ENCODE measurements around the gene HSD17B1.

HSD17B1 gene

GRCh38 chr17:42568341-42569111 lies 15.8 kb downstream of the HSD17B1 start:
- DNase-seq, result no peak

GRCh38 chr17:42571435-42572225 lies 18.9 kb downstream of the HSD17B1 start:
- no peak for DNase-seq

DNA sequence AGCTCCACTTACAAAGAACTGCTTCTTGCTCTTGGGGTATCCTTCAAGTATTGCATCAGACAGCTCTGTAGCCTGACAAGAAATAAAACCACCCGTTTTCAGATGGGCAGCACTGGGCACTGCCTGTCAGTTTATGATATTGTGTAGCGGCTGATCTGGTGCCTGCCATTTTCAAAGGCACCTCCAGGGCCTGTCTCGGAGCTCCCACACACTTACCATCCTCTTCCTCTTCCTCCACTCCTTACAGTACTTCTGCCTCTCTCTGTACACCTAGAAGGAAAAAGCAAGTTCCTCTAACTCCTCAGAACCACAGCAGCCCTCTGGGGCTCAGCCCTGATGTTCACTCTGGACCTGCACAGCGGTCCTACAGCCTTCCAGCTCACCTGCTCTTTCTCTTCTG lies 20.4 kb downstream of the HSD17B1 start:
- DNase-seq, result no peak

- DNase-seq, result no peak
Measured at GRCh38 chr17:42574463-42574862, 21.7 kb downstream of the HSD17B1 start.

GRCh38 chr17:42577140-42577531 lies 24.4 kb downstream of the HSD17B1 start:
- no peak for DNase-seq

DNA sequence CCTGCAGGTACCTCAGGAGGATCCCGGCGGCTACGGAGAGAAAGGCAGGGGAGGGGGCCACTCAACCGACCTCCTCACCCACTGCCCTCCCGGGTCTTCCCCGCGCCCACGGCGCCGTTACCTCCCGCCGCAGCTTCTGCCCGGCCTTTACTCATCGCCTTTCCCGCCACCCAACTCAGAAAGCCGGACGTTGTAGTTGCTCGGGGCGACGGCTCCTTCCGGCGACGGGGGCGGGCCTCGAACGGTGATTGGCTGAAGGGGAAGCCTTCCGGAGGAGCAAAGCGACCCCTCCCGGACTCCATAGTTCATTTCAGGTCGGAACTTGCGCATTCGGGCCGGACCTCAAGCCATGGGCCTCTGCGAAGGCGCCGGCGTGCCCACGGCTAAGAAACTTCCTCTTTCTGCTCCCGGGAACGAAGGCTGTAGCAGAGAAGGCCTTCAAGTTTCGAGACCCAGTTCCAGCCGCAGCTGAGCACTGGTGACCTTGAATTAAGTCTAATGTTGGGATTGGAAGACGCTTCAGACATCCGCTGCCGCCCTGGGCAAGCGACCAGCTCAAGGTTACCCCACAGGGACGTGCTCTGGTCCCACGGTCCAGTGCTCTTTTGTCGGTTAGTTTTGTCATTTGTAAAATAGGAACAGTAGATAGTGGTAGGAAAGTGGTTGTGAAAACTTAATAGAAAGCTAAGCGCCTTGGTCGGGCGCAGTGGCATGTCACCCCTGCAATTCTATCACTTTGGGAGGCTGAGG lies 25.0 kb downstream of the HSD17B1 start, which contains the start of gene PSMC3IP:
Gene PSMC3IP, minus strand, starts transcription at position 198 of the 750 bp plus-strand sequence. Its CDS starts 43 bp downstream, at position 155.
- peak; percentile 96 for DNase-seq

- peak; percentile 83 for DNase-seq
Measured at GRCh38 chr17:42578282-42578869, 25.7 kb downstream of the HSD17B1 start.

- no peak for DNase-seq
Measured at GRCh38 chr17:42579794-42580551, 27.2 kb downstream of the HSD17B1 start.

DNA sequence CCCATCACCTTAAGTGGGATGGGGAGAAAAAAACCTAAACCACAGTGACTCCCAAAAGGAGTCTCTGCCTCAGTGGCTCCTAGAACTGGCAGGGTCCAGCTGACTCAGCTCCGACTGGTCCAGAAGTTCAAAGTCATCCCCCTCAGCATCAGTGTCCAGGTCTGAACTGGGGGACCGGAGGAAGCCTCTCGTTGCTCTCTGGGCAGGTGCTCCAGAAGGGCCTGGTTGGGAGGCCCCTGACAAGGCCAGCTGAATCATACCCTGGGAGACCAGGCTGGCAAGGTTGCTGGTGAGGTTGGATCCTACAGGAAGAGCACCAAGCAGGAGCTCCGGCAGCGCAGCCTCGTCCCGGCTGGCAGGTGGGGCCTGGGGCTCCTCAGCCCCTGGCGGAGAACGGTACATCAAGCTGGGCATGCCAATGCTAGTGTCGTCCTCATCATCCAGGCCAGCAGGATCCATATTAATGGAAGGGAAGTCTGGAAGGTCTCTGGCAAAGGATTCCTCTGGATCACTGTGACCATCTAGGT lies 29.1 kb downstream of the HSD17B1 start:
- no peak for DNase-seq

DNA sequence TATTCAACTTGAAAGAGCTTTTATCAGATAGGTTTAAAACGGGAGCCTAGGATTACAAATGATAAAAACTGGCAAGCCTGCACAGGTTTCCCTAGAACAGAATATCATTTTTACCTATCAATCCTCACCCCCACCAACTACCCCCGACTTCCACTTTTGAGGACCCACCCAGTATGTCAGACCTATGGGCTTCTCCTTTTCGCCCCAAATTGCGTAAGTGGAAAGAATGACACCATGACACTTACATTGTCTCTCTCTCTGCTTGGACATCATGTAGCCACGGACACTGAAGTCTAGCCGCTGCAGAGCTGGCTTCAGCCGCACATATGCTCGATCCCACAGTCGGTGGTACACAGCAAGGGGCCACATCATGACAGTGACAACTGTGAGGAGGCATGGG lies 32.2 kb downstream of the HSD17B1 start:
- no peak for DNase-seq

GRCh38 chr17:42585353-42585752 lies 32.6 kb downstream of the HSD17B1 start:
- DNase-seq, result no peak

- DNase-seq, result no peak
Measured at GRCh38 chr17:42586514-42587230, 33.9 kb downstream of the HSD17B1 start.

DNA sequence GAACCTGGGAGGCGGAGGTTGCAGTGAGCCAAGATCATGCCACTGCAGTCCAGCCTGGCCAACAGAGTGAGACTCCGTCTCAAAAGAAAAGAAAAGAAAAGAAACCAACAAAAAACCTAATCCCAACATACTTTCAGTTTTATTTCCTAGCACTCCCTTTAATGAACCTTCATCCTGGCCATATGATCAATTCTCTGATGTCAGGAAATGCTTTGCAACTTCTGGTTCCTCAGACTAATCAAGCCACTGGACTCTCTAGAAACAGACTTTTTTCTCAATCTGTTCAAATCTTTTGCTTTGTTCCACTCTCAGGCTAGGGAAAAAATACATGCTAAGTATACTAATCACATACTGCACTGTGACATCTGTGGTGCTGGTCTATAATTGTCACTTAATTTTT lies 38.2 kb downstream of the HSD17B1 start:
- DNase-seq, result no peak

- DNase-seq, result no peak
Measured at GRCh38 chr17:42591411-42591810, 38.7 kb downstream of the HSD17B1 start.

DNA sequence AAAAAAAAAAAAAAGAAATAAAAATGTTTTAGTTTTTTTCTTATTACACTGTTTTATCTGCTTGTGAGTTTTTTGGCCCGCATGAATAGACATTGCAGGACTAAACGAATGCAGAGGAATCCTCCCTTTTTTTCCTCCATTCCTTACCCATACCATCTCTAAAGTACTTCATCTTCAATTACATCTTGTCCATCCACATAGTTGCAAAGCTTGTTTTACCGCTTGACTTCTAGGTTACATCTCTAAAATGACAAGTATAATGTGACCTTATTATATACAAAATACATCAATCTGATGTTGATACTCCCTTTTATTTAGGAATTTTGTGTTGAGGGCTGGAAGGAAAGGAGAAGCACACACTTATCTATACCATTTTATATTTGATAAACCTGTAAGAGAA lies 43.7 kb downstream of the HSD17B1 start:
- no peak for DNase-seq

- DNase-seq, result no peak
Measured at GRCh38 chr17:42598905-42599304, 46.2 kb downstream of the HSD17B1 start.

- DNase-seq, result no peak
Measured at GRCh38 chr17:42603318-42603717, 50.6 kb downstream of the HSD17B1 start.

Data from left hindlimb (tissue), 1 donor.